A549 (cell line): ENCODE data around the gene SETD2.

Source experiments
- EHMT2 ChIP-seq: fragments of 200-600 bp; sonication (generic); IDR thresholded peaks from 2 replicates; pipeline ENCODE4 v1.6.1; 2016; ENCODE audit warnings: antibody characterized with exemption, low read depth, mild to moderate bottlenecking, moderate library complexity
- EP300 ChIP-seq, 2 experiments: fragments of >200 bp; sonication (Bioruptor Twin); formaldehyde crosslinking; IDR thresholded peaks; 2 replicates in 1 of 2; 3 replicates in 1 of 2; pipeline ENCODE4 v1.6.1; 2016 to 2017
- ESRRA ChIP-seq: fragments of 150-350 bp; IDR thresholded peaks from 2 replicates; pipeline ENCODE4 v1.6.1; 2014; ENCODE audit warnings: mild to moderate bottlenecking, low read length, borderline replicate concordance
- MAZ ChIP-seq: fragments of 150-350 bp; IDR thresholded peaks from 2 replicates; pipeline ENCODE4 v1.6.1; 2014; ENCODE audit warnings: antibody characterized with exemption, low read depth, low read length, borderline replicate concordance
- POLR2A ChIP-seq: IDR thresholded peaks from 2 replicates; pipeline ENCODE4 v1.6.1; 2012; ENCODE audit warnings: mild to moderate bottlenecking, low read length
- RAD21 ChIP-seq, 2 experiments: fragments of >200 bp in 1 of 2; sonication (Bioruptor Twin) in 1 of 2; formaldehyde crosslinking in 1 of 2; IDR thresholded peaks in 1 of 2; conservative IDR thresholded peaks in 1 of 2; 2 replicates in 1 of 2; 3 replicates in 1 of 2; pipeline ENCODE4 v1.6.1; 2012 to 2018; ENCODE audit warnings: inconsistent platforms in 1 of 2
- TF ChIP-seq, protein P1 (sequence below): fragments of >200 bp; sonication (Bioruptor Twin); formaldehyde crosslinking; IDR thresholded peaks from 3 replicates; pipeline ENCODE4 v1.5.1; 2016
- TF ChIP-seq, protein P2 (sequence below): IDR thresholded peaks from 2 replicates; pipeline ENCODE4 v1.6.1; 2012; ENCODE audit warnings: low read depth, borderline replicate concordance
- TF ChIP-seq, protein P3 (sequence below): fragments of >200 bp; sonication (Bioruptor Twin); formaldehyde crosslinking; IDR thresholded peaks from 3 replicates; pipeline ENCODE4 v1.6.1; 2016
- TF ChIP-seq, protein P4 (sequence below): fragments of 200-600 bp; sonication (generic); IDR thresholded peaks from 2 replicates; pipeline ENCODE4 v1.6.1; 2016; ENCODE audit warnings: antibody characterized with exemption, mild to moderate bottlenecking, moderate library complexity

DNA sequence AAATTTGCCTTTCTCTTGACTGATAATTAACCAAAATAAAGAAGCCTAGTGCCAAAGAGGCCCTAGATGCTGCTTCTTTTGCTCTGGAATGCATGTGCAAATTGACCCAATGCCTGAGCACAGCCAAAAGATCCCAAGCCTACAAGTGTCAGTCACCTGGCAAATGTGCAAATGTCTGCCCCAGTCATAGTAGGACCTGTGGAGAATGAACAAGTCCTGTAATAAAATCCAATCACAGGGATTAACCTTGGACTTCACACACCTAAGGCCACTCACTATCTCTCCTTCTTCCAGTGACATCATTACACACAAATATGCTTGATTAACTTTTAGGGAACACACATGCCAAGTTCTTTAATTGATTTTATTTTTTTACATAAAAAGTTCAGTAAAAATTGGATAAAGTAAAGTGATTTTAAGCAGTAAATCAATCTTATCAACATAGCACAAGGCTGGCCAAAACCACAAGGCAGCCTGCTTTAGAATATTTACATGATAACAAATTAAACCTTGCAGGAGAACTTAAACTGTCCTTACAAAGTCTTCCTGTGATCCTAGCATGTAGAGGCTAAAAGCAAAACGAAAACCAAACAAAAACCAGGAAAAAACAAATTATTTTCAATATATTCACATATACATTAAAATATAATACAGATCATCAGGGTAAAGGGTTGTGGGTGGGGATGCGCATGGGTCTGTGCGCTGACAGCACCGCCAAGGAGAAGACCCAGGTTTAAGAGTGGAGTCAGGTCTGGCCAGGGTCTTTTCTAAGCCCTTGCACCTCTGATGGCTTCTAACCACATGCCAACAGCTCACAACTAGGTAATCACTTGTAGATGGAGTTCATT lies 147.6 kb downstream of the SETD2 start:
- TF ChIP-seq, protein P1, sequence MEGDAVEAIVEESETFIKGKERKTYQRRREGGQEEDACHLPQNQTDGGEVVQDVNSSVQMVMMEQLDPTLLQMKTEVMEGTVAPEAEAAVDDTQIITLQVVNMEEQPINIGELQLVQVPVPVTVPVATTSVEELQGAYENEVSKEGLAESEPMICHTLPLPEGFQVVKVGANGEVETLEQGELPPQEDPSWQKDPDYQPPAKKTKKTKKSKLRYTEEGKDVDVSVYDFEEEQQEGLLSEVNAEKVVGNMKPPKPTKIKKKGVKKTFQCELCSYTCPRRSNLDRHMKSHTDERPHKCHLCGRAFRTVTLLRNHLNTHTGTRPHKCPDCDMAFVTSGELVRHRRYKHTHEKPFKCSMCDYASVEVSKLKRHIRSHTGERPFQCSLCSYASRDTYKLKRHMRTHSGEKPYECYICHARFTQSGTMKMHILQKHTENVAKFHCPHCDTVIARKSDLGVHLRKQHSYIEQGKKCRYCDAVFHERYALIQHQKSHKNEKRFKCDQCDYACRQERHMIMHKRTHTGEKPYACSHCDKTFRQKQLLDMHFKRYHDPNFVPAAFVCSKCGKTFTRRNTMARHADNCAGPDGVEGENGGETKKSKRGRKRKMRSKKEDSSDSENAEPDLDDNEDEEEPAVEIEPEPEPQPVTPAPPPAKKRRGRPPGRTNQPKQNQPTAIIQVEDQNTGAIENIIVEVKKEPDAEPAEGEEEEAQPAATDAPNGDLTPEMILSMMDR: no peak
- TF ChIP-seq MAZ: no peak
- no peak for TF ChIP-seq RAD21 (conservative IDR thresholded peaks at IDR 0.05 in 1 of 2, IDR thresholded peaks at IDR 0.05 in 1 of 2)
- TF ChIP-seq EP300 (IDR thresholded peaks at IDR 0.05): no peak
- TF ChIP-seq, protein P2, sequence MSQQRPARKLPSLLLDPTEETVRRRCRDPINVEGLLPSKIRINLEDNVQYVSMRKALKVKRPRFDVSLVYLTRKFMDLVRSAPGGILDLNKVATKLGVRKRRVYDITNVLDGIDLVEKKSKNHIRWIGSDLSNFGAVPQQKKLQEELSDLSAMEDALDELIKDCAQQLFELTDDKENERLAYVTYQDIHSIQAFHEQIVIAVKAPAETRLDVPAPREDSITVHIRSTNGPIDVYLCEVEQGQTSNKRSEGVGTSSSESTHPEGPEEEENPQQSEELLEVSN: no peak
- no peak for TF ChIP-seq ESRRA
- TF ChIP-seq EHMT2: no peak
- TF ChIP-seq, protein P3, sequence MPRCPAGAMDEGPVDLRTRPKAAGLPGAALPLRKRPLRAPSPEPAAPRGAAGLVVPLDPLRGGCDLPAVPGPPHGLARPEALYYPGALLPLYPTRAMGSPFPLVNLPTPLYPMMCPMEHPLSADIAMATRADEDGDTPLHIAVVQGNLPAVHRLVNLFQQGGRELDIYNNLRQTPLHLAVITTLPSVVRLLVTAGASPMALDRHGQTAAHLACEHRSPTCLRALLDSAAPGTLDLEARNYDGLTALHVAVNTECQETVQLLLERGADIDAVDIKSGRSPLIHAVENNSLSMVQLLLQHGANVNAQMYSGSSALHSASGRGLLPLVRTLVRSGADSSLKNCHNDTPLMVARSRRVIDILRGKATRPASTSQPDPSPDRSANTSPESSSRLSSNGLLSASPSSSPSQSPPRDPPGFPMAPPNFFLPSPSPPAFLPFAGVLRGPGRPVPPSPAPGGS: no peak
- TF ChIP-seq, protein P4, sequence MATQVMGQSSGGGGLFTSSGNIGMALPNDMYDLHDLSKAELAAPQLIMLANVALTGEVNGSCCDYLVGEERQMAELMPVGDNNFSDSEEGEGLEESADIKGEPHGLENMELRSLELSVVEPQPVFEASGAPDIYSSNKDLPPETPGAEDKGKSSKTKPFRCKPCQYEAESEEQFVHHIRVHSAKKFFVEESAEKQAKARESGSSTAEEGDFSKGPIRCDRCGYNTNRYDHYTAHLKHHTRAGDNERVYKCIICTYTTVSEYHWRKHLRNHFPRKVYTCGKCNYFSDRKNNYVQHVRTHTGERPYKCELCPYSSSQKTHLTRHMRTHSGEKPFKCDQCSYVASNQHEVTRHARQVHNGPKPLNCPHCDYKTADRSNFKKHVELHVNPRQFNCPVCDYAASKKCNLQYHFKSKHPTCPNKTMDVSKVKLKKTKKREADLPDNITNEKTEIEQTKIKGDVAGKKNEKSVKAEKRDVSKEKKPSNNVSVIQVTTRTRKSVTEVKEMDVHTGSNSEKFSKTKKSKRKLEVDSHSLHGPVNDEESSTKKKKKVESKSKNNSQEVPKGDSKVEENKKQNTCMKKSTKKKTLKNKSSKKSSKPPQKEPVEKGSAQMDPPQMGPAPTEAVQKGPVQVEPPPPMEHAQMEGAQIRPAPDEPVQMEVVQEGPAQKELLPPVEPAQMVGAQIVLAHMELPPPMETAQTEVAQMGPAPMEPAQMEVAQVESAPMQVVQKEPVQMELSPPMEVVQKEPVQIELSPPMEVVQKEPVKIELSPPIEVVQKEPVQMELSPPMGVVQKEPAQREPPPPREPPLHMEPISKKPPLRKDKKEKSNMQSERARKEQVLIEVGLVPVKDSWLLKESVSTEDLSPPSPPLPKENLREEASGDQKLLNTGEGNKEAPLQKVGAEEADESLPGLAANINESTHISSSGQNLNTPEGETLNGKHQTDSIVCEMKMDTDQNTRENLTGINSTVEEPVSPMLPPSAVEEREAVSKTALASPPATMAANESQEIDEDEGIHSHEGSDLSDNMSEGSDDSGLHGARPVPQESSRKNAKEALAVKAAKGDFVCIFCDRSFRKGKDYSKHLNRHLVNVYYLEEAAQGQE: no peak
- no peak for TF ChIP-seq POLR2A
